GM19238 (cell line): ENCODE measurements around the gene KIAA0825.
"Not testable (repeated sequence)": the region's sequence is repeated elsewhere in the genome, so short reads cannot be mapped to it uniquely, and the experiment has no call there.

Experiments used
- DNase-seq: peaks from one replicate; pipeline ENCODE4 v3.0.0; 2011; ENCODE audit warnings: low spot score; ENCODE audit not compliant: insufficient read length

KIAA0825 gene

DNA sequence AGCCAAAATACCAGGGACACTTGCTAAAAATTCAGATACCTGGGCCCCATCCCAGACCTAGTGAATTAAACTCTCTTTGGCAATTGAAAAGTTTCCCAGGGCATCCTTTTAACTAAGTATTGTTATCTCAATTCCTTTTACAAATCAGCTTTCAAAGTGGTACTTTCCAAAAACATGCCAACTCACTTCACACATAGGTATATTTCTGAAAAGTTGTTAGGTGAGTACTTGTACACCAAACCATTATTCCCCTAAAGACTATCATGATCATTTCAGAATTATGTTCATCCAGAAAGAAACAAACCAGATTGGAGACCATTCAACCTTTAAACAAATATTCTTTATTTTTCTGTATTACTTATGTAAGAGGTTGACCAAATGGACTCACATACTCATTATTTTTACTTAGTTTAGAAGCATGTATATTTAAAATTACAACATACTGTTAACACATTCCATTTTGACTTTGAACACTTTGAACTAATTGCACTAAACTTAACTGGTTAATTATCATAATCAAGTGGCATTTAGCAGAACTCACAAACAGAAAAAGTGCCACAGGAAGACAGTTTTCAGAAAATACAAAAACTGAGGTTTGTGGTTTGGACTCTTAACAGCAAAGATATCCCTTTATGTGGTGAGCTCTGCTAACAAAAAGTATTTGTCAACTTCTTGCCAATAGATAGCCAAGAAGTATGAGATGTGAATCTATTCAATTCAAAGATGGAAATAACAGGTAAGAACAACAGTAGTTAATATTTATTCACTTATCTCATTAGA is 40.7 kb downstream of the KIAA0825 start:
- no peak for DNase-seq

DNA sequence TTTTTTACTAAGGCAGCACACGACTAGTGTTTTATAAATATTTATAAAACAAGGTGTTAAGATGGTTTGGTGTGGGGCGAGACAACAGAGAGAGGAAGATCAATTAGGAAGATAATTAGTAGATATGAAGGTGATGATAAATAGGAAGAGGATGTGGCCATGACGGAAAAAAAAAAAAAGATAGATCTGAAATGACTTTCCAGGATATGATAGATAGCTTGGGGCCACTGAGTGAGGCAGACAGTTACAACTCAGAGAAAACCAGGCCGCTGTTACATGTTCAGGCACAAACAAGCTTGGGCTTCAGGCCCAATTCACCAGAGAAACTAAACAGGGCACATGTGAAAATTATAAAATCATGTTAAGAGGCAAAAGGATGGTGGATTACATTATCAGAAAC is 43.2 kb downstream of the KIAA0825 start:
- no peak for DNase-seq

DNA sequence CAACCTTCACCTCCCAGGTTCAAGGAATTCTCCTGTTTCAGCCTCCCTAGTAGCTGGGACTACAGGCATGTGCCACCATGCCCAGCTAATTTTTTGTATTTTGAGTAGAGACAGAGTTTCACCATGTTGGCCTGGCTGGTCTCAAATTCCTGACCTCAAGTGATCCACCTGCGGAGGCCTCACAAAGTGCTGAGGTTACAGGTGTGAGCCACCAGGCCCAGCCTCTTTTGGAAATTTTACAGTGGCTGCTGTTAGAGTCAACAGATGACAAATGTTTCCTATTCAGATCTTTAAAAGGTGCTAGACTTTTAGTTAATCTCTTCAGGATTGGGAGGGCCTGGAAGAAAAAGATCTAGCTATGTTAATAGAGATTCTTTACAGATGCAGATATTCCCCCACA is 45.1 kb downstream of the KIAA0825 start:
- not testable (repeated sequence) for DNase-seq

DNA sequence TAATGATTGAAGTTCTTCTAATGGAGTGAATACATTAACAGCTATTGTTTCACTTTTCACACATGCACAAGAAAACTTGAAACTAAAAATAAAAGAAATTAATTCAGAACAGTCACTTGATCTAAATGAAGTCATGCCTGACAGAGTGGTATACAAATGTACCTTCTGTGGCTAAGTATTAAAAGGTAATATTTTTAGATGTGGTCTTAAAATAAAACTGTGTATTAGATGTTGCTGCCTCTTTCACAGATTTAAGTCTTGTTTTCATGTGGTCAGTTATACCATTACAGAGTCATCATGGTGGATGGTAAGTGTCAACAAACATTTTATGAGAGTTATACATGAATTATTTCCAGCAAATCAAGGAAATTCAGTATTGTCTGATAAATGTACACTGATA is 47.0 kb downstream of the KIAA0825 start:
- no peak for DNase-seq

DNA sequence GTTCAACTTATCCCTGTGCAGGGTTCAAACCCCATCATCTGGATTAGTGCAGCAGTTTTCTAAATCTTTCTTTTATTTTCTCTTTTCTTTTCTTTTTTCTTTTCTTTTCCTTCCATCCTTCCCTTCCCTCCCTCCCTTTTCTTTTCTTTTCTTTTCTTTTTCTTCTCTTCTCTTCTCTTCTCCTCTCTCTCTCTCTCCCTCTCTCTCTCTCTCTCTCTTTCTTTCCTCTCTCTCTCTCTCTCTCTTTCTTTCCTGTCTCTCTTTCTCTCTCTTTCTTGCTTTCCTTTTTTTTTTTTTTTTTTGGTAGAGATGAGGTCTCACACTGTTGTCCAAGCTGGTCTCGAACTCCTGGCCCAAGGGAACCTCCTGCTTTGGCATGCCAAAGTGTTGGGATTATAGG is 53.6 kb downstream of the KIAA0825 start:
- DNase-seq, result no peak

DNA sequence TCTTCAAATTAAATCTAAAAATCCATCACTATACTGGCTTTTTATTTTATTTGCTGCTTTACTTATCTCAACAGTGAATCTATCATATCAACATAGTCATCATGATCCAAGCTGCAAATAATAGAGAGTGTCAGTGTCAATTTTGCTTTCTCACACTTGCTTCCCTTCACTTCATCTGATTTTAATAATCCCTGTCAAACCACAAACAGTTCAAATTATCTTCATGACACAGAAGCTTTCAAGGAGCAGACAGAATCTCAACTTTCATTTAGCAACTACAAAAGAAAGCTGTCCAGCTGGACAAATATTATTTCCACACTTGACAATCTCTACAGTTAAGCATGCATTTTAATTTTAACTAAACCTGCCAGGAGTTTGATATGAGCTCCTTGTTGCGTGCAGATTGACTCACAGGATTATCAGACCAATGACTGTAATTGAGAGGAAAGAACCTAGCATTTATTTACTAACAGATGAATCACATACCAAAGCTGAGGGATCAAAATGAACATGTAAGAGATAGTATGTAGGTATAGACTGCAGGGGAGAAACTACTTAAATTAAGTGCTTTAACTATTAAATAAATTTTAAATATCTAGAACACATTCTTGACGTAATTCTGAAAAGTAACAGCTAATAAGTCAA is 56.0 kb downstream of the KIAA0825 start:
- no peak for DNase-seq

DNA sequence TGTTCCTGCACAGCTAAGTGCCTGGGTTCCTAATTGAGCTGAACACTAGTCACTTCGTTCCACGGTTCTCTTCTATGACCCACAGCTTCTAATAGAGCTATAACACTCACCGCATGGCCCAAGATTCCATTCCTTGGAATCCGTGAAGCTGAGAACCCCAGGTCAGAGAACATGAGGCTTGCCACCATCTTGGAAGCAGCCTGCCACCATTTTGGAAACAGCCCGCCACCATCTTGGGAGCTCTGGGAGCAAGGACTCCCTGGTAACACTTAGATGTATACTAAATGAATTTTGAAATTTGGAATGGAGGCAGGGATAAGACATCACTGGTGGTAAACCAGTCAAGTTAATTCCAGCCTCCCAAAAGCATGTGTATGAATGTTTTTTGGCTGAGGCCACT is 60.4 kb downstream of the KIAA0825 start:
- DNase-seq, result no peak

DNA sequence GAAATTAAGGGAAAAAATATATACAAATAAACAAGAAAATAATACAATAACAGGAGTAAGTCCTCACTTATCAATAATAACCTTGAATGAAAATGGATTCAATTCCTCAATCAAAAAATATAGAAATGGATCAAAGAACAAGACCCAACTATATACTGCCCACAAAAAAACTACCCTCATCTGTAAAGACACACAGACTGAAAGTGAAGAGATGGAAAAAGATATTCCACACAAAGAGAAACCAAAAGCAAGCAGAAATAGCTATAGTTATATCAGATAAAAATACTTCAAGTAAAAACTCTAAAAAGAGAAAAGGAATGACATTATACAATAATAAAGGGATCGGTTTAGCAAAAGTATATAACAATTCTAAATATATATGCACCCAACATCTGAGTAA is 66.5 kb downstream of the KIAA0825 start:
- no peak for DNase-seq

DNA sequence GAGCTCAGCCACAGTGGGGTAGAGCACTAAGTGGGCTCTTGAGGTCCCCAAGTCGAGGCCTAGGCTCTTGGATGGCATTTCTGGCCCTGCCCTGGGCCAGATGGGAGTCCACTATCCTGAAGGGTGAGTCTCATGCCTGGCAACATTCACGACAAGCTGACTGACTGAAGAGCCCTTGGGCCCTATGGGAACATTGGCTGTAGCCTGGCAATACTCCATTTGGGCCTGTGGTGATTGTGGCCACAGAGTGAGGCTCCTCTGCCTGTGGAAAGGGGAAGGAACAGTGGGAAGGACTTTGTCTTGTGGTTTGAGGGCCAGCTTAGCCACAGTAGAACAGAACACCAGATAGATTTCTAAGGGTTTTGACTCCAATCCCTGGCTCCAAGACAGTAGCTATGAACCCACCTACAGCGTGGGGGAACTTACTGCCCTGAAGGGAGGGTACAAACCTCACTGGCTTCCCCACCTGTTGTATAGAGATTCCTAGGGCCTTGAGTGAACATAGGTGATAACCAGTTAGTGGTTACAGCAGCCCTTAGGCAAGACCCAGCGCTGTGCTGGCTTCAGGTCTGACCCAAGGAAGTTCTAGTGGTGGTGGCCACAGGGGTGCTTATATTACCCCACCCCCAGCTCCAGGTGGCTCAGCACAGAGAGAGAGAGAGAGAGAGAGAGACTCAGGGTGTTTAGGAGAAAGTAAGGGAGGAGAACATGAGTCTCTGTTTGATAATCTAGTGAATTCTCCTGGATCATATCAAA is 72.4 kb downstream of the KIAA0825 start:
- DNase-seq, result no peak

DNA sequence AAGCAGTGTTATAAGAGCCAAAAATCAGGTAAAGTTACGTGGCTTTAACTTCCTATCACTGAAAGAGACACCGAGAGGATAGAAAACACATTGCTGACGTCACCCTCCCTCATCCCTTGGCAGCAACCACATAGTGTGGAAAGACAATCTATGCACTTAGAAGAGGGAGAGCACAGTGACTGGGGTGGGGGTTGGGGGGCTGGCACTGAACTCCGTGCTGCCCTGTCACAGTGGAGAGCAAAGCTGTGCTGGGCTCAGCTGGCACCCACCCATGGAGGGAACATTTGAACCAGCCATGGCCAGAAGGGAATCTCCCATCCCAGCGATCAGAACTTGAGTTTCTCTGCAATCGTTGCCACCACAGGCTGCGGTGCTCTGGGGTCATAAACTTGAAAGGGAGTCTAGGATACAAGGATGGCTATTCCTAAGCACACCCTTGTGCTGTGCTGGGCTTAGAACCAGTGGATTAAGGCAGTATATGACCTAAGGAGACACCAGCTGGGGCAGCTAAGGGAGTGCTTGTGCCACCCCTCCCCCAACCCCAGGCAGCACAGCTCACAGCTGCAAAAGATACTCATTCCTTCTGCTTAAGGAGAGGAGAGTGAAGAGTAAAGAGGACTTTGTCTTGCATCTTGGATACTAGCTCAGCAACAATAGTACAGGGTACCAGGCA is 73.4 kb downstream of the KIAA0825 start:
- DNase-seq, result no peak

DNA sequence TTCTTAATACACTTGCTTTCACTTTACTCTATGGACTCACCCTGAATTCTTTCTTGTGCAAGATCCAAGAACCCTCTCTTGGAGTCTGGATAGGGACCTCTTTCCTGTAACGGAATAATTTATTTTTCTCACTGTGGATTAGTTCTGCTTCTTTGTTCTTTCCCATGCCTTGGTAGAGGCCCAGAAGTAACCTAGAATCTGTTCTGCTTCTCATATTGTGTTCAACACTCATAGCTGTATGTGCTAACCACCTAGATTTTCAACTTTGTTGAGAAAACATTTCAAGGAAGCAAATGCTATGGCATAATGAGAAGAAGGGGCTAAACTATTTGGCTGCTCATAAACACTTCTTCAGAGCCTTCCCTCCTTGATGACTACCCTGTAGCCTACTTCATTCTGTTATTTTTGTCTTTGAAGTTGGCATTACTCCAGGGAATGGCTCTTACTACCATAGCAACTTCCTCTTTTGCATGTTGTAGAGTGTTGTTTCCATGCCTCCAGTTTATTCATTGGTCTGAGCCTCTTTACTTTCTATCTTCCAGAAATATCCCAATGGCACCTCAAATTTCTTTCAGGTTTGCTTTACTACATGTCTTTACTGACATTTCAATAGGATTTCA is 74.3 kb downstream of the KIAA0825 start:
- no peak for DNase-seq

DNA sequence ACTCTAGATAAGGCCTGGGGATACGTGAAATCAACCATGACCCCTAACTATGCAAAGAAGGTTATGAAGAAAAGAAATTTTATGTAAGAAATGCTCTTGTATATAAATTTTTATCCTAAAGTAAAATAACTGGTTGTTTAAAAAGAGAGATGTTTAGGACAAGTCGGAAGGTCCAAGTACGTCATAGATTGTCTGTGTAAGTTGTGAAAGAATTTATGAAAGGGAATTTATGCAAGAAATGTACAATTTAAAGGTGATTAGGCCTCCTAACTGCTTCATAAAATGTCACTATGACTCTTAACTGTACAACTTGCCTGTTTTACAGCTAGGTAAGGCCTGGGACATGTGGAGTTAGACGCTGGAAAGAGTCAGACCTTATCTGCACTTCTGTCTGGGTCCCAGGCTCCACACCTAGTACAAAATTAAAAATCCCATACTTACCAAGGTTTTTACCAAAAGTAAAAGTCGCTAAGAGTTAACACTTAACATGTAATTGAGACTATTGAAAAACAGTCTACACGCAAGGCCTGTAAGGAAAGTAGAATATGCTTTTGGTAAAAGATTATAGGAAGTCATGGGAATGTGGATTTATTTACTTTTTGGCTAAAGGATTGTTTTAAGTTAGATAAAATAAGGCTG is 77.4 kb downstream of the KIAA0825 start:
- DNase-seq, result no peak

DNA sequence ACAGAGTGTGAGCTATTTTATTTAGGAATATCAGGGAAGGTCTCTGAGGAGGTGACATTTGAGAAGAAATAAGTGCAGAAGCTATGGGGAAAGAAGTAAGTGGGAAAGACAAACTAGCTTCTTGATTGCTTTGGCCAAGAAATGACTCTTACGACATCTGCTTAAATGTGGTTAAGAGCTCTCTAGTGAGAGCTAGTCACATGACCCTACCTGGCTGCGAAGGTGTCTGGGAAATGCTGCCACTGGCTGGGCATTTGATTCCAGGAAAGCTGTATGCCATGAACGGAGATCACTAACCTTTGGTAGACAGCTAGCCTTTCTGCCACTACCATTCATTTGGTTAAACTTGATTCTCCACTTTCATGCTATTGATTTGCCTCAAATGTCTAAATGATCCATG is 80.1 kb downstream of the KIAA0825 start:
- DNase-seq, result no peak

DNA sequence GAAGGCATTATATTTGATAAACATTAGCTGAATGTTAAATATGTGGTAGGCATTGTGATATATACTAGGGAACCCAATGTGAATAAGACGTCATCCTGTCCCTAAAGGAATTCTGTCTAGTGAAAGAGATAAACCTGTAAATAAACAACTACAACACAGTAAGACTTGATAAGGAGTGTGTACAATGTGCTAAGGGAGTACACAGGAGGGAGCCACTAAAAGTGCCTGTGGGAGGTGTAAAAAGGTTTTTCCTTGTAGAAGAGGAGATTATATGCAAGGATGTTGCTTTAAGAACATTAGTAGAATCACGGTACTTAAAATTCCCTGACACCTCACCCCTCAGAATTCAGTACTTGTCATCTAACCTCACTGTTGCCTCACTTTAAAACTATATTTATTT is 91.7 kb downstream of the KIAA0825 start:
- DNase-seq, result no peak

DNA sequence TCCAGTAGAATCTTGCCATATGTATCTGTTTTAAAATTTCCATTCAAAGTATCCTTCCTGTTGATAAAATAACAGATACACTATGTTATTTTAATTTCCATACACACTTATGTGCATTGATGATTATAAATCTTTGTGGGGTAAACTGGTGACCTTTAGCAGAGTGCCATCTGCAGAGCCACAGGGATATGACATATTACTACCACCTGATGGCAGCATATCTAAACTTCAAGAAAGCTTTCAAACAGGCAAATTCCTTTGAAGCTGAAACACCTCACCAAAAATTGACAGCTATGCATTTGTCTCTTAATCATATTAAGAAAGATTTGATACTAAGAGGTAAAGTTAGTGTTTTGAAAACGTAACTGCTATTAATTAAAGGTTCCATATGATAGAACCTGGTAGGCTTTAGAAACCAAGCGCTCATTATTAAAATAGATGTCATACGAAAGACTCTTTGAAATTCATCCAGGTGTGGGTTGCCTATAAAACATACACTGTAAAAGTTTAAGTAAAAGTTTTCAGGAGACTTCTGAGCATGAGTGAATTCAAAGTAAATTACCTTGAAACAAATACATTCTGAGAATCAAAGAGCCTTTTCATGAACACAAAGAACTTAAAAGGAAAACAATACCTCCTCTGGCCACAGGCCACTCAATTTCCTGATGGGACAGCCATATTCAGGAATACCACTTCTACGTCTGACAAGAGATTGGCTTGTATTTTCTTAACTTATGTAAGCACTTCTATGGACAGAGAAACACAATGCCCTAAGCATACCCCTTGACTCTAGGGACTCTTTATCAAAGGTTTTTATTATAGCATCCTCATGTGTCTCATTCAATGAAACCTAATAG is 93.3 kb downstream of the KIAA0825 start:
- no peak for DNase-seq

DNA sequence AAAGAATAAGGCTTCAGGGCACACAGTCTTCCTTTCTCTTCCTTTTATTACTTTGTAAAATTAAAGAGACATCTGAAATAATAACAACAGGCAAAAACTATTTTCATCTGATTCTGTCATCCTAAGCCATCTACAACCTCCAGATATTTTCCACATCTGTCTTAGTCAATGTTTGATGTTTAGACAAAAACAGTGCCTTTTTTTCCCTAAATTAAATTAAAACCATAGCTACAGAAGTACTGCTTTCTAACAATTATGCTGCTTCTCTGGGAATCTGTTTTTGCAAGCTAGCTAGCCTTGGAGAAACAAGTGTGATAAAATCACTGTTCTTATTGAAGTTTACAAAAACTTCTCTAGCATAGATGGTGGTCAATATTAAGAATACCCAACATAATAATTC is 95.4 kb downstream of the KIAA0825 start:
- no peak for DNase-seq

DNA sequence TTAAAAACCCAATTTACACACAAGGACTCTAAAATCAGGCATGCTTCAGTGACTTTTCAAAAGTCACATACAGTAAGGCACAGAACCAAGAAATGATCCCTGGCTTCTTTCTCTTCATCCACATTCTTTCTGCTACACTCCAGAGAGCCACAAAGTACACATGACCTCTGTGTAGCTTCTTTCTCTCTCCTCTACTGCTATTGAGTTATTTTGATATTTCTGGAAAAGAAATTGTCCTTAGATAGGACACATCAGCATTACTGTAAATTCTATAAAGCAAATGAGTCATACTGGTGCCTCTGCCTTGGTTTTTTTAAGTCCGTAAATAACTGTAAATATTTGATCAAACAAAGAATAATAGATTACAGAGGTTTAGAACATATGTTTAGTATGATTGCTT is 96.3 kb downstream of the KIAA0825 start:
- no peak for DNase-seq

DNA sequence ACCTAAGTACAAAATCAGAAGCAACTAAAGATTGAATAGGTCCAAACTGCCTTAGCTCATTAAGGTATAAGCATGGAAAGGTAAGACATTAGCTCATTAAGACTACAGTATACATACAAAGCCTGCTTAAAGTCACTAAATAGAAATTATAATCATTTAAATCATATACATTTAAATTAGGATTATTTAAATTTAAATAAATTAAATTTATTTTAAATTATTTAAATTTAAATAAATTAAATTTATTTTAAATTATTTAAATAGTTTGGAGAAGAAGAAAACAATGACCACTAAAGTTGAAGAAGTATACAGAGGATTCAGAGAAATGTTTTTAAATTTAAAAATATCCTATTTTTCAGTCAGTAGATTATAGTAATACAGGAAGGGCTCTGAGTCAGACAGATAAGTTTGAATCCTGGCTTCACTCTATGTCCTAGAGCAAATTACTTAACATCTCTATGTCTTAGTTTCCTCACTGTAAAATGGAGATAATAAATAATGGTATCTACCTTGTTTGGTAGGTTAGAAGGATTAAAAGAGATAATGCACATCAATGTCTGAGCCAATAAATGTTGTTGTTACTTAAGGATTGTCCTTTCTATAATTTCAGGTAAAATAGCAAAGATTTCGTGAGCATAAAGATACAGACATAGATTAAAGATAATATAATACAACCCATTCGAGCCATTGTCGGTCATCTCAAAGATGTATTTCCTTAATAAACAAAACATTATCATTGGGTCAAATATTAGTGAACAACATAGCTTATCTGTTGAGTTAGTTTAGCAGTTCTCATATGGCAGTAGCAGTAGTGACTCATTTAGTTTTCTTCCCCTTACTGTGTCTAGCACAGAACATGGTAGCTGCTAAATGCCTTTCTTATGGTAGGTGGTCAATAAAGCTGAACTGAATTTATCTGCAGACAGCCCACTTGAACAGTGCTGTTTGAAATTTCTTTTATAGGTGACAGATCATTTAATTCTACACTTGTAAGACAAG is 100.6 kb downstream of the KIAA0825 start:
- DNase-seq, result no peak

DNA sequence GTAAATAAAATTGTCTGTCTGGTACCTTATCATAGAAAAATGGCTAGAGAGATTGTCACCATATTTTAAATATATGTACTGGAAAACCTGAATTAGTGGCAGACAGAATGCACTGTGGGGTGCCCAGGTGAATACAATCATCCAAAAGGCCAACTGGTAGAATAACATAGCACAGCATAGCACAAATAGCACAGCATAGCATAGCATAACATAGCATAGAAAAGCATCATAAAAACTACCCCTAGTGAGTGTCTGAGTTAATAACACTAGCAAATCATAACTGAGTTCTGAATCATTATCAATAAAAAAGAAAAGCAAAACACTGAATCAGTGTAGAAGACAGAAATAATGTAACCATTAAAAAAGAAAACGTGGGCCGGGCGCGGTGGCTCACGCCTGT is 102.3 kb downstream of the KIAA0825 start:
- DNase-seq, result no peak
